HL-60 (cell line): ENCODE results near the gene FGF1.

Source experiments
- DNase-seq, 2 experiments: peaks; one replicate each; pipeline ENCODE4 v3.0.0-alpha.2; 2010 to 2020; ENCODE audit warnings: low read depth in 1 of 2, low spot score in 1 of 2
- H3K27ac ChIP-seq: fragments of 250-450 bp; sonication (Bioruptor Pico); replicated peaks from 2 replicates; pipeline ENCODE4 v1.5.1; 2020; ENCODE audit warnings: mild to moderate bottlenecking, moderate library complexity
- H3K27me3 ChIP-seq: fragments of 250-450 bp; sonication (Bioruptor Pico); 2 replicates; pipeline ENCODE4 v1.5.1; 2021; ENCODE audit warnings: mild to moderate bottlenecking, moderate library complexity; ENCODE audit not compliant: insufficient read depth, poor library complexity, severe bottlenecking
- H3K4me3 ChIP-seq: replicated peaks from 2 replicates; pipeline ENCODE4 v1.5.1; 2011; ENCODE audit warnings: mild to moderate bottlenecking, control low read depth, low read length; ENCODE audit not compliant: insufficient read depth
- CTCF ChIP-seq: IDR thresholded peaks from one replicate; pipeline ENCODE4 v1.5.1; 2011; ENCODE audit warnings: low read length, control low read depth, inconsistent platforms; ENCODE audit not compliant: insufficient read depth
- GABPA ChIP-seq: IDR thresholded peaks from 2 replicates; pipeline ENCODE4 v1.6.1; 2012; ENCODE audit warnings: low read depth
- POLR2AphosphoS5 ChIP-seq: IDR thresholded peaks from 2 replicates; pipeline ENCODE4 v1.6.1; 2012; ENCODE audit warnings: low read depth
- REST ChIP-seq: IDR thresholded peaks from 2 replicates; pipeline ENCODE4 v1.6.1; 2012; ENCODE audit warnings: low read depth; ENCODE audit not compliant: insufficient replicate concordance
- SPI1 ChIP-seq: IDR thresholded peaks from 2 replicates; pipeline ENCODE4 v1.6.1; 2012; ENCODE audit warnings: low read depth, mild to moderate bottlenecking, borderline replicate concordance

FGF1 gene

GRCh38 chr5:142602720-142603245 lies 83.1 kb downstream of the FGF1 start:
- Histone ChIP-seq H3K27ac (no peak overlapping the region), H3K4me3 (no peak overlapping the region), H3K27me3 (peaks cover 21% of the 10 kb centered on the region)
- DNase-seq, result no peak
- TF ChIP-seq SPI1, result no peak
- TF ChIP-seq CTCF, result no peak
- no peak for TF ChIP-seq POLR2AphosphoS5
- TF ChIP-seq REST, result no peak
- TF ChIP-seq GABPA, result no peak

- TF ChIP-seq SPI1, result no peak
- no peak for TF ChIP-seq GABPA
- no peak for TF ChIP-seq POLR2AphosphoS5
- TF ChIP-seq REST, result no peak
- no peak for TF ChIP-seq CTCF
- DNase-seq, result peak in 1 of 2 experiments; percentile 5
- Histone ChIP-seq H3K27ac (no peak overlapping the region), H3K4me3 (no peak overlapping the region), H3K27me3 (peaks cover 21% of the 10 kb centered on the region)
Measured at GRCh38 chr5:142601432-142601831, 84.5 kb downstream of the FGF1 start.

- Histone ChIP-seq H3K4me3 (no peak overlapping the region), H3K27ac (no peak overlapping the region), H3K27me3 (peaks cover 21% of the 10 kb centered on the region)
- TF ChIP-seq GABPA (no peak), POLR2AphosphoS5 (no peak), REST (no peak), SPI1 (no peak), CTCF (no peak)
- no peak for DNase-seq
Measured at GRCh38 chr5:142600611-142601358, 85.1 kb downstream of the FGF1 start.
